DMS 273 treated with DMSO at 0.1 percent for 48 hours (cell line): ENCODE results near the gene CDO1.
"Not testable (repeated sequence)": the region's sequence is repeated elsewhere in the genome, so short reads cannot be mapped to it uniquely, and the experiment has no call there.

ENCODE experiments used
- DNase-seq: peaks from one replicate; lab custom pipeline; 2025; lab: John Stamatoyannopoulos, UW

Gene CDO1

GRCh38 chr5:115829913-115830312 is 13.5 kb upstream of the CDO1 start:
- DNase-seq, result no peak

- no peak for DNase-seq
These were observed 9.5 kb upstream of the CDO1 start for GRCh38 chr5:115825948-115826347.

GRCh38 chr5:115824983-115825382 is 8.5 kb upstream of the CDO1 start:
- not testable (repeated sequence) for DNase-seq

GRCh38 chr5:115820846-115821245 is 4.4 kb upstream of the CDO1 start:
- DNase-seq, result no peak

- DNase-seq, result no peak
These were observed 2.4 kb upstream of the CDO1 start for GRCh38 chr5:115818821-115819220.

DNA sequence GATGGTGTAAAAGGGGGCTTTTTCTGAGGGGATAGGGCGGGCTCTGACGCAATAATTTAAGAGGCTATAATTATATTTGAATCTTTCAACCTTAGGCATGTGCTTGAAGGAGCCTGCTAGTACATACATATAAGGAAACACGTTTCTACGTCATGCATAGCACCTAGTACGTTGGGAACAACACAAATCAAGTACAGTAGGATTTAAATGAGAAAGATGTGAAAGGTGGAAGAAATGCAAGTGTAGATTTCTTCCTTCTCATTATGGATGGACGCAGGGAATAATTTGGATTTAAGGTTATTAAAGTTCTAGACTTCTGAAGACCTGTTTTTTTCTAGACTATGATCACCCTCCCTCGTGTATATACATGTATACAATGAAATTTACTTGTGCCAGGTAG is 927 bp upstream of the CDO1 start:
- DNase-seq, result no peak

DNA sequence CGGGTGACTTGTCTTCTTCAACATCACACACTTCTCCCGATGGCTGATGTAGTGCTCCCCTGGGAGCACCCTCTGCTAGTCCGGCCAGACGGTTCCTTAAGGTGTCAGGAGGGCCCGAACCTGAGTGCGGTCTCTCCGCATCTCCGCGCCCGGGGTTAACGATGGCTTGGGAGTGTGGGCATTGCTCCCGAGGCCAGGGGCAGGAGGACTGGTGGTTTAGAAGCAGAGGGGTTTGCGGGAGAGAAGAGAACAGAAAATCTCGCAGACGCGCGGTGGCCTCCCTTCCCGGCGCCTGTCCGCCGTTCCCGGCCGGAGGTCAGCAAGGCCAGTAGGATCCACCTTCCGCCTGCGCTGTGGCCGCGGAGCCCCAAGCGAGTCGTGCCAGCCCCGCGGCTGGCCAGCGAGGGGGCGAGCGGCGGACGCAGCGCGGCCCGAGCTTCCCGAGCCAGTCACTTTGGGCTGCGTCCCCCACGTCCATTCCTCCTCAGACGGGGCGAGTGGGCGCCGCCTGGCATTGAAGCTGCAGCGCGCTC is 700 bp downstream of the CDO1 start:
- no peak for DNase-seq

DNA sequence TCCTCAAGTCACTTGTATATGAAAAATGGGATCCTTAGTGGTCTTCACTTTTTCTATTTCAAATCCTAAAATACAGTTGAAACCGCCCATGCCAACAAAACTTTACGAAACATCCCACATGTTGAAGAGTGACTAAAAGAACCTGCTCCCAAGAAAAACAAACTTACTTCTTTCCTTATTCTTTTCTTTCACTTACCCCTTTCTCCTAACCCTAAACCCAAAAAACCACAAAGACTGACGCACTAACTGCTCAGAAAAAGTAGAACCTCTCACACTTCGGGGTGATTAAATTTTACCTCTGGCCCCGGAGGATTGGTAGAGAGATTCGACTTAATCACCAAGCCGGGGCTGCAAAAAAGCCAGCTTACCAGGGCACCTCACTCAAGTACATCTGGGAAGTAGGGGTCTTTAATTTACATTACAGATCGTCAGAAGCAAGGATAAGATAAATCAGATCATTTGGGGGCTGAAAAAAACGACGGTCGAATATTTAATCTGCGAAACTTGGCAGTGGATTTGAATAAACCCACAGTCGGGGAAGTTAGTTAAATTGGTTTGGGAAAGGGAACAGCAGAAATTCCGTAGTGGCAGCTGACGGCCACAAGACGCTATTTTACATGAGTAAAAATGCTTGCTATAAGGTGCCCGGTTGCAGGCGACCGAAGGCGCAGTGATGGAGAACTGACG is 1.3 kb downstream of the CDO1 start:
- peak; percentile 17 for DNase-seq

- DNase-seq, result no peak
These were observed 2.7 kb downstream of the CDO1 start for GRCh38 chr5:115813719-115814118.

GRCh38 chr5:115812372-115812771 is 4.1 kb downstream of the CDO1 start:
- DNase-seq, result no peak

DNA sequence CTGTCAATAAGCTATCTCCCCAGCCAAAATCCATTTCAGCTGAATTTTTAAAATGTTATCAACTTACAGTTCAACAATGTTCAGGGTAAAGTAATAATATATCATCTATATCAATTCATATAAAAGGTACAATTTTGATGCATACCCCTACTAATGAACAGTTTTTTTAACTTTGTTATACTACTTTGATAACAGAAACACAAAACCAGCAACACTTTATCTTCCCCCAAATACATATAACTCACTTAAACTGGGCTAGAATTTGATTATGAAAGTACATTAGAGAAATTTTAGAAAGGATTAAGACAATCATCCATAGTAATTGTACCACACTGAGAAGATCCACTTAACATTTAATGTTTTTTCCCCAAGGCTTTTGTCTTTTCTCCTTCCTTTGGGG is 5.1 kb downstream of the CDO1 start:
- no peak for DNase-seq

GRCh38 chr5:115810761-115811160 is 5.7 kb downstream of the CDO1 start:
- DNase-seq, result no peak

GRCh38 chr5:115809946-115810345 is 6.5 kb downstream of the CDO1 start:
- no peak for DNase-seq

GRCh38 chr5:115808066-115808465 is 8.4 kb downstream of the CDO1 start:
- not testable (repeated sequence) for DNase-seq

DNA sequence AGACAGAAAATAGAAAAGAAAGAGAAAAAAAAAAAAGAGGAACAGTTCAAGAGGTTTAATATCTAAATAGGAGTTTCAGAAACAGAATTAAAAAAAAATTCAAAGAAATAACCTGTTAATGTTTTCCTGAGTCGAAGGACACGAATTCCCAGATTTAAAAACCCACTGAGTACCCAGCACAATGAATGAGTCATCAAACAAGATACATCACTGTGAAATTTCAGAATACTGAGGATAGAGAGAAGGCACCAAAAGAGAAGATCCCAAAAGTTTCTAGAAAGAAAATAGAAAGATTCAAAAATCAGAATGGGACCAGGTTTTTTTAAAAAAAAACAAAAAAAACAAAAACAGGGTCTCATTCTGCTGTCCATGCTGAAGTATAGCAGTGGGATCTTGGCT is 8.8 kb downstream of the CDO1 start:
- DNase-seq, result no peak

GRCh38 chr5:115806986-115807653 is 9.3 kb downstream of the CDO1 start:
- DNase-seq, result no peak

- DNase-seq, result no peak
These were observed 14.5 kb downstream of the CDO1 start for GRCh38 chr5:115801984-115802383.

- DNase-seq, result no peak
These were observed 15.3 kb downstream of the CDO1 start for GRCh38 chr5:115801152-115801551.

GRCh38 chr5:115800108-115800507 is 16.4 kb downstream of the CDO1 start:
- no peak for DNase-seq

DNA sequence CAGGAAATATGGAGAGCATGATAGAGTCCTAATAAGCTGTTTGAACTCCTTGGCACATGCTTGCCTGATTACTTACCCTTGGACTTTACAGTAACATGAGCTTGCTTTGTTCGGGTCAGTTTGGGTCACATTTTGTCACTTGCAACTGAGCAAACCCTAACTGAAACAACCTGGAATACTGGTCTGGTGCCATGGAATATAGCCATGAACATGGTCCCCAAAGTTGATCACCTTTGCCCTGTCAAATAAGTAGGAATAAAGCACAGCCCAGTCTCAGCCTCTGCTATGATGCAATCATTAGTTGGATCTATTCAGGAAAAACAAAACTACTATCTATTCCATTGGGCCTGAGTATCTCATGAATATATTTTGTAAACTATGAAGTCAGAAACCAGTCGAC is 18.2 kb downstream of the CDO1 start:
- DNase-seq, result no peak

DNA sequence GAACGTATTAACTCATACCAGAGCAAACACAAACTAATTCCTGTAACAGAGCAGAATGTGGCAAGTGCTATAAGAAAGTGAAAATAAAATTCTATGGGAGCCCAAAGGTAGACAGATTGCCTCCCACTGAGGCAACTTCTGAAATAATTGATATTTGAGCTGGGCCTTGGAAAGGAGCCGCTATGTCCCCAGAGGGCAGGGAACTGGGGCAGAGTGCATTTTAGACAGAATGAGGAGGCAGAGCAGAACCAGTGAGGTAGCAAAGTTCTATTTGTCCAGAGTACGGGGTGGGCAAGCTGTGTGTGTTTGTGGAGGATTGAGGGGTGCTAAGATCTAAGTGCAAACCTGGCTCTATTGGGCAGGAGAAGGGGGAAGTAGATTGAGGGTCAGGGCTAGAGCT is 19.8 kb downstream of the CDO1 start:
- DNase-seq, result peak; percentile 16

GRCh38 chr5:115795700-115796099 is 20.8 kb downstream of the CDO1 start:
- DNase-seq, result no peak

DNA sequence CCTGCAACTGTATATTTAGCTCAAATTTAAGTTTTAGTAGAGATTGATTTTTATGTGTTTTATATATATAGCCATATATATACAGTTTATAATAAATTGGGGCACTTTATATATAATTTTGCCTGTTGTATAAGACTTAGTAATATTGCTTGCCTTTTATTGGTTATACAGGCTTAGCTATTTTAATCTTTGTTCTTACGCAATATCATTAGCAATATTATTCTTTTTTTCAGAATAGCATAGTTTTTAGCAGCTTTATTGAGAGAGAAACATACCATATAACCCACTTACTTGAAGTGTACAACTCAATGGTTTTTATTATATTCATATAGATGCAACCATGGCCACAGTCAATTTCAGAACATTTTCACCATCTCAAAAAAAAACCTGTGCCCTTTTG is 28.0 kb downstream of the CDO1 start:
- no peak for DNase-seq

DNA sequence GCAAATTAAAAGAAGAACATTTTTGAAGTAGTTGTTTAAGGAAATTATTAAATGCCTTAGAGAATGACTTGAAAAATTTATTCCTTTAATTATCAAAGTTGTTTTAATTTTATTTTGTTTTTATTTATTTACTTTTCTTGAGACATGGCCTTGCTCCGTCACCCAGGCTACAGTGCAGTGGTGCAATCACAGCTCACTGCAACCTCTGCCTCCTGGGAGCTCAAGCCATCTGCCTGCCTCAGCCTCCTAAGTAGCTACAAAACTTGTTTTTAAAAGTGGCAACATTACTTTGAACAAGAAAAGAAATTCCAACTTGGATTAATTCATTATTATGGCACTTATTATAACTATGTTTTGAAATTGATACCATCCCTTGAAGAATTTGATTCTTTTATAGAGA is 29.0 kb downstream of the CDO1 start:
- no peak for DNase-seq
